Ectodermal cell (in vitro differentiated cells): ENCODE data around the gene TRABD2B.

Source experiments
- H3K27ac ChIP-seq: 2 replicates; pipeline ENCODE4 v1.7.0; 2013; ENCODE audit warnings: mild to moderate bottlenecking, low read depth, low read length; ENCODE audit not compliant: insufficient read depth, poor library complexity, severe bottlenecking
- H3K27me3 ChIP-seq: 2 replicates; pipeline ENCODE4 v1.7.0; 2013; ENCODE audit warnings: mild to moderate bottlenecking, low read length; ENCODE audit not compliant: insufficient read depth, control insufficient read depth, poor library complexity, severe bottlenecking
- H3K36me3 ChIP-seq: one replicate; pipeline ENCODE4 v1.7.0; 2013; ENCODE audit warnings: low read length; ENCODE audit not compliant: control insufficient read depth, insufficient read depth
- H3K4me1 ChIP-seq: one replicate; pipeline ENCODE4 v1.7.0; 2013; ENCODE audit warnings: low read length; ENCODE audit not compliant: control insufficient read depth, insufficient read depth
- H3K4me3 ChIP-seq: 2 replicates; pipeline ENCODE4 v1.7.0; 2013; ENCODE audit warnings: low read depth, low read length, control low read depth; ENCODE audit not compliant: insufficient read depth
- H3K9me3 ChIP-seq: 2 replicates; pipeline ENCODE4 v1.7.0; 2013; ENCODE audit warnings: mild to moderate bottlenecking, low read length, moderate library complexity; ENCODE audit not compliant: control insufficient read depth
- WGBS, 2 experiments: methylation state at CpG; one replicate each; pipeline ENCODE4 v1.1.7; 2013; ENCODE audit warnings: missing lambda C conversion rate in 2 of 2; 5-methylcytosine and 5-hydroxymethylcytosine counted together

Gene TRABD2B

GRCh38 chr1:48031676-48032075 lies 34.5 kb upstream of the TRABD2B start:
- 79 to 91% methylated on average over 3 of the region's 3 CpGs for WGBS, 2 experiments
- no peak overlapping the region for H3K27ac ChIP-seq
- no peaks in the 10 kb centered on the region for H3K4me1 ChIP-seq
- no peak overlapping the region for H3K4me3 ChIP-seq
- H3K27me3 ChIP-seq: no peaks in the 10 kb centered on the region
- H3K9me3 ChIP-seq: no peaks in the 10 kb centered on the region
- H3K36me3 ChIP-seq: no peaks in the 10 kb centered on the region

GRCh38 chr1:48030696-48031365 lies 33.6 kb upstream of the TRABD2B start:
- H3K9me3 ChIP-seq: no peaks in the 10 kb centered on the region
- no peaks in the 10 kb centered on the region for H3K4me1 ChIP-seq
- H3K36me3 ChIP-seq: no peaks in the 10 kb centered on the region
- no peak overlapping the region for H3K27ac ChIP-seq
- no peak overlapping the region for H3K4me3 ChIP-seq
- H3K27me3 ChIP-seq: no peaks in the 10 kb centered on the region
- 93% methylated on average over 4 of the region's 4 CpGs for WGBS, 2 experiments

GRCh38 chr1:48030211-48030610 lies 33.0 kb upstream of the TRABD2B start:
- 86 to 89% methylated on average over 3 to 4 of the region's 4 CpGs for WGBS, 2 experiments
- H3K9me3 ChIP-seq: no peaks in the 10 kb centered on the region
- H3K4me1 ChIP-seq: no peaks in the 10 kb centered on the region
- H3K27ac ChIP-seq: no peak overlapping the region
- H3K36me3 ChIP-seq: no peaks in the 10 kb centered on the region
- H3K27me3 ChIP-seq: no peaks in the 10 kb centered on the region
- no peak overlapping the region for H3K4me3 ChIP-seq

- Histone ChIP-seq H3K27me3 (no peaks in the 10 kb centered on the region), H3K27ac (no peak overlapping the region), H3K4me1 (no peaks in the 10 kb centered on the region), H3K9me3 (no peaks in the 10 kb centered on the region), H3K4me3 (no peak overlapping the region), H3K36me3 (no peaks in the 10 kb centered on the region)
- WGBS, 2 experiments: 71 to 76% methylated on average over 12 of the region's 12 CpGs
These were observed 31.3 kb upstream of the TRABD2B start for GRCh38 chr1:48028218-48029069.

GRCh38 chr1:48027533-48027835 lies 30.3 kb upstream of the TRABD2B start:
- H3K27ac ChIP-seq: no peak overlapping the region
- no peaks in the 10 kb centered on the region for H3K27me3 ChIP-seq
- no peaks in the 10 kb centered on the region for H3K9me3 ChIP-seq
- no peaks in the 10 kb centered on the region for H3K4me1 ChIP-seq
- no peaks in the 10 kb centered on the region for H3K36me3 ChIP-seq
- 92 to 98% methylated on average over 2 of the region's 2 CpGs for WGBS, 2 experiments
- no peak overlapping the region for H3K4me3 ChIP-seq

GRCh38 chr1:48026701-48027532 lies 29.7 kb upstream of the TRABD2B start:
- Histone ChIP-seq H3K4me1 (no peaks in the 10 kb centered on the region), H3K4me3 (no peak overlapping the region), H3K27ac (no peak overlapping the region), H3K9me3 (no peaks in the 10 kb centered on the region), H3K27me3 (no peaks in the 10 kb centered on the region), H3K36me3 (no peaks in the 10 kb centered on the region)
- WGBS, 2 experiments: 91 to 95% methylated on average over 9 of the region's 9 CpGs

GRCh38 chr1:48026275-48026674 lies 29.1 kb upstream of the TRABD2B start:
- no peaks in the 10 kb centered on the region for H3K9me3 ChIP-seq
- no peaks in the 10 kb centered on the region for H3K36me3 ChIP-seq
- no peak overlapping the region for H3K27ac ChIP-seq
- WGBS, 2 experiments: 80 to 86% methylated on average over 2 of the region's 2 CpGs
- no peak overlapping the region for H3K4me3 ChIP-seq
- no peaks in the 10 kb centered on the region for H3K4me1 ChIP-seq
- no peaks in the 10 kb centered on the region for H3K27me3 ChIP-seq

DNA sequence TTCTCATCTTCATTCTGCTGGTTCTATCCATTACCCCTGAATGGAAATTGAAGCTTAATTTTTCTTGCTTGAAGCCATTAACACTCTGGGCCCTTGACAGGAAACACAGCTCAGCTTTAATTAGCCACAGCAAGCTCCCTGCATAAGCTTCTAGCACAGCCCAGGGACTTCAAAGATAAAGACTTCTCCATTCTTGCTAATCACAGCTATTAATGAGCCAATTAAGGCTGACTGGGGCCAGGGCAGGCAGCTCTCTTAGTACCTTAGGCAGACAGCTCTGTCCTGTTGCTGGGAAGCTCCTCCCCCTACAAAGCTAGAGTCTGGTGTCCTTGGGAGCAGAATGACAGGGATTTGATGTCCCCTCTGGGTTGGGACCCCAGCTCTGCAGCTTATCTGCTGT lies 27.9 kb upstream of the TRABD2B start:
- Histone ChIP-seq H3K4me1 (no peaks in the 10 kb centered on the region), H3K27ac (no peak overlapping the region), H3K9me3 (no peaks in the 10 kb centered on the region), H3K27me3 (no peaks in the 10 kb centered on the region), H3K4me3 (no peak overlapping the region), H3K36me3 (no peaks in the 10 kb centered on the region)

- 85 to 87% methylated on average over 6 of the region's 6 CpGs for WGBS, 2 experiments
- Histone ChIP-seq H3K27ac (no peak overlapping the region), H3K36me3 (no peaks in the 10 kb centered on the region), H3K4me1 (no peaks in the 10 kb centered on the region), H3K4me3 (no peak overlapping the region), H3K9me3 (no peaks in the 10 kb centered on the region), H3K27me3 (no peaks in the 10 kb centered on the region)
These were observed 26.3 kb upstream of the TRABD2B start for GRCh38 chr1:48023488-48023887.

- no peaks in the 10 kb centered on the region for H3K9me3 ChIP-seq
- WGBS, 2 experiments: 86 to 94% methylated on average over 3 of the region's 3 CpGs
- no peak overlapping the region for H3K27ac ChIP-seq
- no peak overlapping the region for H3K4me3 ChIP-seq
- H3K4me1 ChIP-seq: no peaks in the 10 kb centered on the region
- no peaks in the 10 kb centered on the region for H3K27me3 ChIP-seq
- H3K36me3 ChIP-seq: no peaks in the 10 kb centered on the region
These were observed 25.1 kb upstream of the TRABD2B start for GRCh38 chr1:48022306-48022705.
